Small intestine (tissue), 7 donors: ENCODE measurements around the gene DSCAML1. TPM values are rescaled to one million over a fixed set of nuclear protein-coding genes. Genes with fewer than 3 reads are reported as not detected.

Source experiments
- DNase-seq, 2 donors: peaks; one replicate each; pipeline versions ENCODE4 v3.0.0 to v3.0.0-alpha.2; 2013
- FAIRE-seq: peaks from 2 replicates; lab custom pipeline; 2012; peaks lifted over from hg19 to GRCh38; lab: Jason Lieb, UNC
- H3K27ac ChIP-seq, 3 donors: one replicate each; pipeline ENCODE4 v1.5.1; 2013; ENCODE audit warnings: low read length in 2 of 3, mild to moderate bottlenecking in 2 of 3, control low read depth in 1 of 3, inconsistent platforms in 1 of 3, low read depth in 1 of 3, moderate library complexity in 1 of 3
- H3K27me3 ChIP-seq, 3 donors: one replicate each; pipeline ENCODE4 v1.6.1; 2013; ENCODE audit warnings: low read length in 3 of 3, inconsistent platforms in 1 of 3; ENCODE audit not compliant: control insufficient read depth in 3 of 3, insufficient read depth in 3 of 3
- H3K36me3 ChIP-seq, 3 donors: one replicate each; pipeline ENCODE4 v1.6.1; 2013; ENCODE audit warnings: low read length in 3 of 3, inconsistent platforms in 1 of 3, low read depth in 1 of 3, mild to moderate bottlenecking in 1 of 3, moderate library complexity in 1 of 3; ENCODE audit not compliant: control insufficient read depth in 3 of 3, insufficient read depth in 2 of 3
- H3K4me1 ChIP-seq, 3 donors: one replicate each; pipeline ENCODE4 v1.6.1; 2013; ENCODE audit warnings: low read length in 2 of 3, inconsistent platforms in 1 of 3, low read depth in 1 of 3, mild to moderate bottlenecking in 1 of 3, moderate library complexity in 1 of 3; ENCODE audit not compliant: control insufficient read depth in 3 of 3, insufficient read depth in 2 of 3
- H3K4me3 ChIP-seq, 3 donors: one replicate each; pipeline ENCODE4 v1.5.1; 2013; ENCODE audit warnings: low read length in 3 of 3, control low read depth in 1 of 3, inconsistent platforms in 1 of 3, low read depth in 1 of 3, mild to moderate bottlenecking in 1 of 3, moderate library complexity in 1 of 3
- H3K9me3 ChIP-seq, 2 donors: one replicate each; pipeline ENCODE4 v1.6.1; 2013; ENCODE audit warnings: low read depth in 1 of 2, low read length in 1 of 2; ENCODE audit not compliant: control insufficient read depth in 2 of 2, insufficient read depth in 1 of 2
- WGBS, 3 donors: extraction: QIAGEN DNeasy Blood & Tissue Kit; methylation state at CpG; one replicate each; pipeline ENCODE4 v1.1.7; 2013; 5-methylcytosine and 5-hydroxymethylcytosine counted together
- polyA plus RNA-seq, 4 donors: library from polyadenylated mRNA; stranded (reverse) in 3 of 4; unstranded in 1 of 4; fragments of 200-250 nt in 3 of 4; fragments of 120-200 nt in 1 of 4; gene quantifications; one replicate each; pipeline versions ENCODE4 v1.2.1 to v1.2.3, GENCODE V29; 2013
- donor health status: healthy with polysubstance abuse.
- donor health status: control.
- donor health status: control.
- donor health status: Bipolar disorder and iron deficiency.
- donor health status: healthy.

The DSCAML1 gene
- polyA plus RNA-seq, 4 donors = under 0.01 to 3.3 (median 0.22) TPM; not detected in 1

GRCh38 chr11:117620659-117621058, 176.4 kb downstream of the DSCAML1 start:
- WGBS, 3 donors = 78 to 96% (median 85%) methylated on average over 1 of the region's 1 CpG
- Histone ChIP-seq H3K27me3 (no peaks in the 10 kb centered on the region), H3K27ac (no peak overlapping the region), H3K4me1 (peaks cover 0 to 23% (median 0%) of the 10 kb centered on the region in 3 donors), H3K9me3 (peaks cover 0 to 5% of the 10 kb centered on the region in 2 donors), H3K36me3 (no peaks in the 10 kb centered on the region), H3K4me3 (no peak overlapping the region)
- FAIRE-seq = no peak
- DNase-seq = no peak

- DNase-seq (peak in 1 of 2 donors; percentile 25), FAIRE-seq (no peak)
- no peak overlapping the region for H3K4me3 ChIP-seq
- peaks cover 0 to 18% (median 0%) of the 10 kb centered on the region in 3 donors for H3K4me1 ChIP-seq
- 30 to 40% (median 34%) methylated on average over 4 of the region's 4 CpGs for WGBS, 3 donors
- H3K27me3 ChIP-seq = no peaks in the 10 kb centered on the region
- H3K9me3 ChIP-seq = peaks cover 0 to 5% of the 10 kb centered on the region in 2 donors
- H3K27ac ChIP-seq = no peak overlapping the region
- H3K36me3 ChIP-seq = no peaks in the 10 kb centered on the region
These were observed 176.9 kb downstream of the DSCAML1 start for GRCh38 chr11:117620086-117620485.

GRCh38 chr11:117619661-117620060, 177.4 kb downstream of the DSCAML1 start:
- Histone ChIP-seq H3K27ac (no peak overlapping the region), H3K9me3 (peaks cover 0 to 5% of the 10 kb centered on the region in 2 donors), H3K4me3 (no peak overlapping the region), H3K36me3 (no peaks in the 10 kb centered on the region), H3K27me3 (no peaks in the 10 kb centered on the region), H3K4me1 (peaks cover 0 to 14% (median 0%) of the 10 kb centered on the region in 3 donors)
- peak in 1 of 2 donors; percentile 55 for DNase-seq
- WGBS, 3 donors = 80 to 85% (median 83%) methylated on average over 4 of the region's 4 CpGs
- FAIRE-seq = no peak

- Histone ChIP-seq H3K27ac (no peak overlapping the region), H3K4me1 (peaks cover 0 to 7% (median 0%) of the 10 kb centered on the region in 3 donors), H3K36me3 (no peaks in the 10 kb centered on the region), H3K9me3 (peaks cover 0 to 5% of the 10 kb centered on the region in 2 donors), H3K4me3 (no peak overlapping the region), H3K27me3 (no peaks in the 10 kb centered on the region)
- FAIRE-seq = no peak
- 57 to 72% (median 66%) methylated on average over 8 of the region's 8 CpGs for WGBS, 3 donors
- DNase-seq = peak; percentile 9 to 22
These were observed 178.0 kb downstream of the DSCAML1 start for GRCh38 chr11:117618982-117619355.

- DNase-seq = no peak
- peaks cover 0 to 5% of the 10 kb centered on the region in 2 donors for H3K9me3 ChIP-seq
- H3K27ac ChIP-seq = no peak overlapping the region
- H3K36me3 ChIP-seq = no peaks in the 10 kb centered on the region
- whole genome bisulfite sequencing, 3 donors = 66 to 83% (median 71%) methylated on average over 5 of the region's 5 CpGs
- H3K27me3 ChIP-seq = peaks cover 0 to 1% (median 0%) of the 10 kb centered on the region in 3 donors
- H3K4me3 ChIP-seq = no peak overlapping the region
- H3K4me1 ChIP-seq = peaks cover 0 to 2% (median 0%) of the 10 kb centered on the region in 3 donors
- no peak for FAIRE-seq
These were observed 178.6 kb downstream of the DSCAML1 start for GRCh38 chr11:117618302-117618981.

GRCh38 chr11:117616979-117617378, 180.0 kb downstream of the DSCAML1 start:
- DNase-seq (no peak), FAIRE-seq (no peak)
- Histone ChIP-seq H3K4me3 (no peak overlapping the region), H3K27me3 (peaks cover 0 to 3% (median 0%) of the 10 kb centered on the region in 3 donors), H3K9me3 (peaks cover 0 to 5% of the 10 kb centered on the region in 2 donors), H3K4me1 (no peaks in the 10 kb centered on the region), H3K27ac (no peak overlapping the region), H3K36me3 (no peaks in the 10 kb centered on the region)
- WGBS, 3 donors = 82 to 92% (median 84%) methylated on average over 3 of the region's 3 CpGs

- Histone ChIP-seq H3K4me1 (no peaks in the 10 kb centered on the region), H3K4me3 (no peak overlapping the region), H3K36me3 (no peaks in the 10 kb centered on the region), H3K9me3 (no peaks in the 10 kb centered on the region), H3K27me3 (peaks cover 0 to 3% (median 0%) of the 10 kb centered on the region in 3 donors), H3K27ac (no peak overlapping the region)
- WGBS, 3 donors = 83 to 89% (median 85%) methylated on average over 3 of the region's 3 CpGs
- FAIRE-seq (no peak), DNase-seq (no peak)
These were observed 182.3 kb downstream of the DSCAML1 start for GRCh38 chr11:117614728-117615127.

GRCh38 chr11:117613521-117613920, 183.5 kb downstream of the DSCAML1 start:
- no peaks in the 10 kb centered on the region for H3K36me3 ChIP-seq
- no peak for FAIRE-seq
- peaks cover 0 to 3% (median 0%) of the 10 kb centered on the region in 3 donors for H3K27me3 ChIP-seq
- H3K4me1 ChIP-seq = no peaks in the 10 kb centered on the region
- no peaks in the 10 kb centered on the region for H3K9me3 ChIP-seq
- no peak for DNase-seq
- no peak overlapping the region for H3K27ac ChIP-seq
- no peak overlapping the region for H3K4me3 ChIP-seq
- 41 to 52% (median 48%) methylated on average over 6 of the region's 6 CpGs for WGBS, 3 donors
